Measurements from ENCODE around the gene COL4A1.

The COL4A1 gene

DNA sequence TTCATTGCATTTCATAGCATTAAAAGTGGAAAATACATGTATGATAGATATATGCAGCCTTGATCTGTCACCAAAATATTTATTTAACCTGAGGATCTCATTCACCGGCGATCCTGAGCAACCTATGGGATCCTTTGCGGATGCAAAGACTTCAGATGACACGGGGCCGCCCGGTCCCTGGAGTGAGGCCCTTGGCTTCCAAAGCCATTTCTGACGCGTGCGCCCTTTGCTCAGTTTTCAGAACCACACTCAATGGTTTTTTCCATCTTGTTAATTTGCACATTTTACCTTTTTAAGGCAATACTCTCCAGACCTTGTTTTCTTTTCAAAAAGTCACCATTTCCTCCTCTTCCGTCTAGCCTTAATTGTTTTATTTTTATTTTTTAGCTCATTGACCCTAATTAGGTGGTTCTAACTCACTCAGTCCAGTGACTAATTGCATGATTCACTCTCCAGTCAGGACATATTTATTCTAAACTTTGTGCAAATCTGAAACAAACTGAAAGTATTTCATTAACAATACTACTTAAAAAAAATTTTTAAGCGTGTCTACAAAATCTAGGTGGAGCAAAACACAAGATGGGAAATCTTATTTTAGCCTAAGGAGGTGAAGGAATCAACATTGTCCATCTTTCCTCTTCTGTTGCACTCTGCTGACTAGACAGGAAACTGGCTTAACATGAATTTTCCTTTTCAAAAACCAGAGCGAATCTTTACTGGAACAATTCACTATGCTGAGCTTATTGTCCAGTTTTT lies 47.9 kb downstream of the COL4A1 start:
- Histone ChIP-seq H4K8ac (ENCODE audit: low read depth, low read length) (no peak overlapping the region), H3K36me3 (ENCODE audit: control insufficient read depth, insufficient read depth, low read length) (no peaks in the 10 kb centered on the region), H3K4ac (ENCODE audit: low read depth, low read length) (no peak overlapping the region), H2AK5ac (ENCODE audit: low read length) (no peak overlapping the region), H3K4me1 (ENCODE audit: control insufficient read depth, low read depth, low read length) (no peaks in the 10 kb centered on the region), H2BK120ac (ENCODE audit: low read depth, low read length) (no peak overlapping the region), H2BK15ac (replicated peaks; ENCODE audit: low read depth) (no peak overlapping the region), H2BK5ac (ENCODE audit: low read length) (no peak overlapping the region), H3K56ac (ENCODE audit: low read length) (no peak overlapping the region), H3K27ac (ENCODE audit: low read depth, low read length) (no peak overlapping the region), H3K4me2 (ENCODE audit: low read length) (no peak overlapping the region), H3K4me3 (ENCODE audit: low read length) (no peak overlapping the region), H3K18ac (ENCODE audit: low read length) (no peak overlapping the region), H3K79me1 (ENCODE audit: low read length) (peaks cover 8% of the 10 kb centered on the region), H3K9ac (ENCODE audit: low read length) (no peak overlapping the region), H3K79me2 (ENCODE audit: control insufficient read depth, insufficient read depth, low read length) (no peaks in the 10 kb centered on the region), H3K27me3 (ENCODE audit: insufficient read depth, low read length, poor library complexity) (no peaks in the 10 kb centered on the region), H3K23ac (ENCODE audit: low read length) (no peak overlapping the region), H4K5ac (ENCODE audit: low read length) (no peak overlapping the region)
- DNase-seq, result no peak
- WGBS (ENCODE audit: extremely low coverage, insufficient coverage, low lambda C conversion rate), result no CpG with 5 or more reads among the region's 12 CpGs

DNA sequence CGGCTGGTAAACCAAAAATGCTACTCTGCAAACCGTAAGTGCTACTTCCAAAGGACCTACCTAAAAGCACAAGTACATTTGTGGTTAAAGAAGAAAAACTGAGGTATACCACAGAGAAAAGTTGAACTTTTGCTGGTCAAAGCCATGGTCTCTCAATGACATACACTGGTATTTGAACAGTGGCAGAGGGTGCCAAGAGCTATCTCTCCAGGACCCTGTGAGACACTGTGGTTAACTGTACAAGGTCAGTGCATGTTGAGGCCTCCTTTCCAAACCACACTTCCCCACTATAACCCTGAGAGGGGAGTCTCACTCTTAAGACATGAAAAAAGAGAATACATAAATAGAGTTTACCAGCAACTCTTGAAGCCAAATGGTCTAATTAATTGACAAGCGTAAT lies 49.5 kb downstream of the COL4A1 start:
- no peak overlapping the region for H3K27ac ChIP-seq (ENCODE audit: low read depth, low read length)
- H3K79me2 ChIP-seq (ENCODE audit: control insufficient read depth, insufficient read depth, low read length), result no peaks in the 10 kb centered on the region
- no peak overlapping the region for H2BK5ac ChIP-seq (ENCODE audit: low read length)
- H2BK120ac ChIP-seq (ENCODE audit: low read depth, low read length), result no peak overlapping the region
- H3K18ac ChIP-seq (ENCODE audit: low read length), result no peak overlapping the region
- H4K5ac ChIP-seq (ENCODE audit: low read length), result no peak overlapping the region
- no peak overlapping the region for H4K8ac ChIP-seq (ENCODE audit: low read depth, low read length)
- peaks cover 3% of the 10 kb centered on the region for H3K79me1 ChIP-seq (ENCODE audit: low read length)
- H2BK15ac ChIP-seq (replicated peaks; ENCODE audit: low read depth), result no peak overlapping the region
- H3K56ac ChIP-seq (ENCODE audit: low read length), result no peak overlapping the region
- no peak overlapping the region for H3K4me2 ChIP-seq (ENCODE audit: low read length)
- no peak for DNase-seq
- H3K4me1 ChIP-seq (ENCODE audit: control insufficient read depth, low read depth, low read length), result no peaks in the 10 kb centered on the region
- H3K27me3 ChIP-seq (ENCODE audit: insufficient read depth, low read length, poor library complexity), result no peaks in the 10 kb centered on the region
- H3K4ac ChIP-seq (ENCODE audit: low read depth, low read length), result no peak overlapping the region
- H3K36me3 ChIP-seq (ENCODE audit: control insufficient read depth, insufficient read depth, low read length), result no peaks in the 10 kb centered on the region
- no peak overlapping the region for H3K4me3 ChIP-seq (ENCODE audit: low read length)
- H3K23ac ChIP-seq (ENCODE audit: low read length), result no peak overlapping the region
- no peak overlapping the region for H2AK5ac ChIP-seq (ENCODE audit: low read length)
- no peak overlapping the region for H3K9ac ChIP-seq (ENCODE audit: low read length)
- WGBS (ENCODE audit: extremely low coverage, insufficient coverage, low lambda C conversion rate), result no CpG with 5 or more reads among the region's 3 CpGs

DNA sequence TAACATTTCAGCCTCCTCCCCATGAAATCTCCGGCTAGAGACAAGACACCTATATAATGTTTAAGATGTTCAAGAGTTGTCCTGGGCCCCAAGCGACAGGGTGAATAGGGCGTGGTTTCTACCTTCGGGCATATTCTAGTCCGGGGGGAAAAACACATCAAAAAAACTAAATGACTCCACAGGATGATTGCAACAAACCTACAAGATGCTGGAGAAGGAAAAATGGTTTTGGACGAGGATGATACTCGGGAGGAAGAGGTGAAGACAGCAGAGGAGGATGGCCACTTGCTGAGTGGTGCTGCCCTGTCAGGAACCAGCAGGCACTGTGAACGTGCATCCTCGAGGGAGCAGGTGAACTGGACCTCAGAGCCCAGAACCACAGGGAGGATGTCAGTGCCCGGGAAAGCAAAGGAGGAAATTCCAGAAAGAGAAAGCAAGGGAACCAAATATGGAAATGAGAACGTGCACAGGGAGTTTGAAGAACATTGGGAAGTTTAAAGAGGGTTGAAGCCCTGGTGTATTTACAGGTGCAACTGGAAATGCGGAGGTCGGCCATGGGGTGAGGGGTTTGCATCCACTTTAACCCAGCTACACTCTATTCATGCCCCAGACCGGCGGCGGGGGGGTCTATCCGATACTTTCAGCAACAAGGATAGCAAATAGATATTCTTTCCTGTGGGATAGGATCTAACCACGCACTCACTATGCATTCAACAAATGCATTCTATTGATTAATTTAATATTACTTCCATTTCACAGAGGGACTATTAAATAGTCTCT lies 50.6 kb downstream of the COL4A1 start:
- Histone ChIP-seq H3K27ac (ENCODE audit: low read depth, low read length) (no peak overlapping the region), H3K9ac (ENCODE audit: low read length) (no peak overlapping the region), H3K56ac (ENCODE audit: low read length) (no peak overlapping the region), H2AK5ac (ENCODE audit: low read length) (no peak overlapping the region), H3K4me3 (ENCODE audit: low read length) (no peak overlapping the region), H4K5ac (ENCODE audit: low read length) (no peak overlapping the region), H2BK120ac (ENCODE audit: low read depth, low read length) (no peak overlapping the region), H3K79me1 (ENCODE audit: low read length) (peaks cover 3% of the 10 kb centered on the region), H3K4me1 (ENCODE audit: control insufficient read depth, low read depth, low read length) (no peaks in the 10 kb centered on the region), H3K27me3 (ENCODE audit: insufficient read depth, low read length, poor library complexity) (no peaks in the 10 kb centered on the region), H3K36me3 (ENCODE audit: control insufficient read depth, insufficient read depth, low read length) (no peaks in the 10 kb centered on the region), H3K23ac (ENCODE audit: low read length) (no peak overlapping the region), H3K4me2 (ENCODE audit: low read length) (no peak overlapping the region), H2BK5ac (ENCODE audit: low read length) (no peak overlapping the region), H3K79me2 (ENCODE audit: control insufficient read depth, insufficient read depth, low read length) (no peaks in the 10 kb centered on the region), H3K18ac (ENCODE audit: low read length) (no peak overlapping the region), H4K8ac (ENCODE audit: low read depth, low read length) (no peak overlapping the region), H3K4ac (ENCODE audit: low read depth, low read length) (no peak overlapping the region), H2BK15ac (replicated peaks; ENCODE audit: low read depth) (no peak overlapping the region)
- WGBS (ENCODE audit: extremely low coverage, insufficient coverage, low lambda C conversion rate), result no CpG with 5 or more reads among the region's 18 CpGs
- DNase-seq, result no peak

DNA sequence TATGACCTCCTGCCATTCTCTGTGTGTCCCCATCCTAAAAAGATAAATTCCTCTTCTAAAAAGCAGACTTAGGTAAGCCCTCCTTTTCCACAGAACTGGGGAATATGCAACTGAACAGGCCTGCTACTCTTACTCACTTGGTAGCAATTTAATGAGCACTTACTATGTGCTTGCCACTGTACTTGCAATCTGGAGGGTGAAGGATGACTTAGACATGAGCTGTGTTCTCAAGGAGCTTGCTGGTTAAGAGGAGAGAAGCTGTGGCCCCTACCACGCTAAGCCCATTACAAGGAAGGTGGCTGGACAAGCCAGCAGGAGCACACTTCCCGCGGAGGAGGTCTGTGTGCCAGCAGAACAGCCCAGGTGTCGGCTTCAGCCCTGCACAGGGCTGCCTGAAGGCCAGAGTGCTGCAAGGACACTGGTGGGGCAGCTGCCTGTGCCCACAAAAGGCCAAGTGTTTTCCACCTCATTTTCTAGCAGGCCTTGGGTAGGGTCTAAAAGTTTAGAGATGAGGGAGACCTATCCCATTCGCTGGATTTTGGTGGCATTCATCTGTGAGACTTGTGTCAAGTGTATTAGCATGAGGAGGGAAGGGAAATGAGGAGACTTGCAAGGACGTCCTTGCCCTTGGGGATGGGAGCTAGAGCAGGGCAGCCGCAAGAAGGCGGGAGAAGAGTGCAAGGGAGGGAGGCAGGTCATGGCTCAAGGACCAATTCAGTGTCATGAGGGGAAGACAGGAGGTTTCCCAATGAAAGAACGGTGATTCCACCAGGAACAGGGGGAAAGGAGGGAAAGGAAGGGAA lies 52.0 kb downstream of the COL4A1 start:
- peaks cover 2% of the 10 kb centered on the region for H3K79me1 ChIP-seq (ENCODE audit: low read length)
- WGBS (ENCODE audit: extremely low coverage, insufficient coverage, low lambda C conversion rate), result no CpG with 5 or more reads among the region's 9 CpGs
- DNase-seq, result peak; percentile 64
- H3K4me2 ChIP-seq (ENCODE audit: low read length), result no peak overlapping the region
- no peak overlapping the region for H4K8ac ChIP-seq (ENCODE audit: low read depth, low read length)
- H3K9ac ChIP-seq (ENCODE audit: low read length), result no peak overlapping the region
- H3K4me3 ChIP-seq (ENCODE audit: low read length), result no peak overlapping the region
- no peak overlapping the region for H2BK120ac ChIP-seq (ENCODE audit: low read depth, low read length)
- H3K27ac ChIP-seq (ENCODE audit: low read depth, low read length), result peak overlapping the region; percentile 18
- no peaks in the 10 kb centered on the region for H3K4me1 ChIP-seq (ENCODE audit: control insufficient read depth, low read depth, low read length)
- H3K79me2 ChIP-seq (ENCODE audit: control insufficient read depth, insufficient read depth, low read length), result no peaks in the 10 kb centered on the region
- H3K56ac ChIP-seq (ENCODE audit: low read length), result no peak overlapping the region
- no peak overlapping the region for H4K5ac ChIP-seq (ENCODE audit: low read length)
- no peak overlapping the region for H2BK15ac ChIP-seq (replicated peaks; ENCODE audit: low read depth)
- H3K18ac ChIP-seq (ENCODE audit: low read length), result no peak overlapping the region
- H3K23ac ChIP-seq (ENCODE audit: low read length), result no peak overlapping the region
- H3K4ac ChIP-seq (ENCODE audit: low read depth, low read length), result no peak overlapping the region
- no peaks in the 10 kb centered on the region for H3K36me3 ChIP-seq (ENCODE audit: control insufficient read depth, insufficient read depth, low read length)
- H3K27me3 ChIP-seq (ENCODE audit: insufficient read depth, low read length, poor library complexity), result no peaks in the 10 kb centered on the region
- H2BK5ac ChIP-seq (ENCODE audit: low read length), result no peak overlapping the region
- H2AK5ac ChIP-seq (ENCODE audit: low read length), result no peak overlapping the region

DNA sequence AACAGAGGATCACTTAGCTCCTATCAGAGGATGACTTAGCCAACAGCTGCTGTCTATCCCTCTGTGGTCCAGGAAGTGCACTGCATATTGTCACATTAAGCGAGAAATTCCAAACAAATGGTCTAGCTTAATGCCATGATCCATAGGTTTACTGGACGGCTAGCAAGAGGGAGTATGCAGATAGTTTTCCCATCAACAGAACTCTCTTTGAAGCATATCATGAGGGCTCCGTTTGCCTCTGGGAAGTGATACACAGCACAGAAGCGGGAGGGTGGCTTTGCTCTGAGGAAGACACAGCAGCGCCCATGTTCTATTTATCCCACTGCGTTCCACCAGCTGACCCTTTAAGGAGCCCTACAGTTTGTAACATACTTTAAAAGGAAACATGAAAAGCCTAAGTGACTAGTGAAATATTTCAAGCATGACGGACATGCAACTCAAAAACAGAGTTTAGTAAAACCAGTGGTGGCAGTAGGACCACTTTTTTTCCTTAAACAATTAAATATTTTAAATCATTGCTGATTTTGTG lies 52.7 kb downstream of the COL4A1 start:
- no peak overlapping the region for H2BK5ac ChIP-seq (ENCODE audit: low read length)
- H3K4ac ChIP-seq (ENCODE audit: low read depth, low read length), result no peak overlapping the region
- no peak overlapping the region for H3K18ac ChIP-seq (ENCODE audit: low read length)
- no peaks in the 10 kb centered on the region for H3K36me3 ChIP-seq (ENCODE audit: control insufficient read depth, insufficient read depth, low read length)
- H3K9ac ChIP-seq (ENCODE audit: low read length), result no peak overlapping the region
- no CpG with 5 or more reads among the region's 7 CpGs for WGBS (ENCODE audit: extremely low coverage, insufficient coverage, low lambda C conversion rate)
- no peak overlapping the region for H3K56ac ChIP-seq (ENCODE audit: low read length)
- H3K23ac ChIP-seq (ENCODE audit: low read length), result no peak overlapping the region
- no peak overlapping the region for H4K8ac ChIP-seq (ENCODE audit: low read depth, low read length)
- no peak overlapping the region for H3K27ac ChIP-seq (ENCODE audit: low read depth, low read length)
- no peak overlapping the region for H2BK120ac ChIP-seq (ENCODE audit: low read depth, low read length)
- H3K79me1 ChIP-seq (ENCODE audit: low read length), result peaks cover 2% of the 10 kb centered on the region
- H2BK15ac ChIP-seq (replicated peaks; ENCODE audit: low read depth), result no peak overlapping the region
- H2AK5ac ChIP-seq (ENCODE audit: low read length), result no peak overlapping the region
- no peaks in the 10 kb centered on the region for H3K27me3 ChIP-seq (ENCODE audit: insufficient read depth, low read length, poor library complexity)
- no peak for DNase-seq
- H4K5ac ChIP-seq (ENCODE audit: low read length), result no peak overlapping the region
- H3K4me2 ChIP-seq (ENCODE audit: low read length), result no peak overlapping the region
- H3K4me3 ChIP-seq (ENCODE audit: low read length), result no peak overlapping the region
- no peaks in the 10 kb centered on the region for H3K4me1 ChIP-seq (ENCODE audit: control insufficient read depth, low read depth, low read length)
- H3K79me2 ChIP-seq (ENCODE audit: control insufficient read depth, insufficient read depth, low read length), result no peaks in the 10 kb centered on the region
